Mesendoderm (in vitro differentiated cells): Measurements from ENCODE around the gene NPPA. TPM values are rescaled to one million over a fixed set of nuclear protein-coding genes. Genes with fewer than 3 reads are reported as not detected.

Source experiments
- DNase-seq: peaks from one replicate; pipeline ENCODE4 v3.0.0; 2013
- H2AK5ac ChIP-seq: 2 replicates; pipeline ENCODE4 v1.6.1; 2013; ENCODE audit warnings: low read length, inconsistent platforms
- H2BK120ac ChIP-seq: 2 replicates; pipeline ENCODE4 v1.6.1; 2013; ENCODE audit warnings: low read depth, mild to moderate bottlenecking, low read length, moderate library complexity, mixed read lengths
- H2BK15ac ChIP-seq: replicated peaks from 2 replicates; pipeline ENCODE4 v1.6.1; 2013; ENCODE audit warnings: low read depth, mild to moderate bottlenecking, moderate library complexity
- H2BK5ac ChIP-seq: 2 replicates; pipeline ENCODE4 v1.6.1; 2013; ENCODE audit warnings: low read length, inconsistent platforms
- H3K18ac ChIP-seq: 2 replicates; pipeline ENCODE4 v1.6.1; 2013; ENCODE audit warnings: mild to moderate bottlenecking, low read length, mixed read lengths
- H3K23ac ChIP-seq: one replicate; pipeline ENCODE4 v1.6.1; 2013; ENCODE audit warnings: low read length
- H3K27ac ChIP-seq: 2 replicates; pipeline ENCODE4 v1.5.1; 2013; ENCODE audit warnings: low read depth, mild to moderate bottlenecking, inconsistent platforms, low read length, moderate library complexity
- H3K27me3 ChIP-seq: 2 replicates; pipeline ENCODE4 v1.6.1; 2013; ENCODE audit warnings: low read length, control low read depth, mild to moderate bottlenecking, inconsistent platforms; ENCODE audit not compliant: insufficient read depth, poor library complexity
- H3K36me3 ChIP-seq: 2 replicates; pipeline ENCODE4 v1.6.1; 2013; ENCODE audit warnings: low read length, inconsistent platforms; ENCODE audit not compliant: control insufficient read depth, insufficient read depth
- H3K4ac ChIP-seq: one replicate; pipeline ENCODE4 v1.6.1; 2013; ENCODE audit warnings: low read depth, mild to moderate bottlenecking, low read length, moderate library complexity
- H3K4me1 ChIP-seq: 2 replicates; pipeline ENCODE4 v1.6.1; 2013; ENCODE audit warnings: low read depth, low read length, inconsistent platforms; ENCODE audit not compliant: control insufficient read depth
- H3K4me2 ChIP-seq: 2 replicates; pipeline ENCODE4 v1.6.1; 2013; ENCODE audit warnings: low read length
- H3K4me3 ChIP-seq: 2 replicates; pipeline ENCODE4 v1.5.1; 2013; ENCODE audit warnings: mild to moderate bottlenecking, low read length
- H3K56ac ChIP-seq: one replicate; pipeline ENCODE4 v1.6.1; 2013; ENCODE audit warnings: low read length
- H3K79me1 ChIP-seq: 2 replicates; pipeline ENCODE4 v1.6.1; 2013; ENCODE audit warnings: low read length, inconsistent platforms
- H3K79me2 ChIP-seq: 2 replicates; pipeline ENCODE4 v1.6.1; 2013; ENCODE audit warnings: mild to moderate bottlenecking, low read length; ENCODE audit not compliant: control insufficient read depth, insufficient read depth
- H3K9ac ChIP-seq: 2 replicates; pipeline ENCODE4 v1.6.1; 2013; ENCODE audit warnings: low read length, inconsistent platforms
- H4K5ac ChIP-seq: one replicate; pipeline ENCODE4 v1.6.1; 2013; ENCODE audit warnings: low read length
- H4K8ac ChIP-seq: one replicate; pipeline ENCODE4 v1.6.1; 2013; ENCODE audit warnings: low read depth, mild to moderate bottlenecking, control low read depth, low read length, moderate library complexity
- WGBS: extraction: QIAGEN DNeasy Blood & Tissue Kit; methylation state at CpG from one replicate; pipeline ENCODE4 v1.1.7; 2013; ENCODE audit warnings: low lambda C conversion rate, missing lambda C conversion rate; ENCODE audit not compliant: insufficient coverage; ENCODE audit errors: extremely low coverage; 5-methylcytosine and 5-hydroxymethylcytosine counted together
- small RNA-seq: library from polyadenylated mRNA; stranded (forward); fragments of <200 nt; extraction: miRNeasy Mini kit (QIAGEN cat#:217004); gene quantifications from one replicate; pipeline ENCODE3, GENCODE V24; 2013; ENCODE audit not compliant: insufficient read depth

Gene NPPA

GRCh38 chr1:11799099-11799498, 48.5 kb downstream of the NPPA start:
- peaks cover 6% of the 10 kb centered on the region for H3K36me3 ChIP-seq
- no peak overlapping the region for H2BK120ac ChIP-seq

GRCh38 chr1:11797525-11798216, 49.9 kb downstream of the NPPA start:
- Histone ChIP-seq H3K27me3 (no peaks in the 10 kb centered on the region), H3K4me3 (no peak overlapping the region), H3K4me2 (no peak overlapping the region), H4K8ac (no peak overlapping the region), H3K4me1 (peaks cover under 1% of the 10 kb centered on the region), H2AK5ac (no peak overlapping the region), H3K23ac (no peak overlapping the region), H3K18ac (no peak overlapping the region), H3K56ac (no peak overlapping the region), H3K36me3 (peaks cover 6% of the 10 kb centered on the region), H2BK5ac (no peak overlapping the region), H2BK15ac (no peak overlapping the region), H4K5ac (no peak overlapping the region), H3K79me2 (no peaks in the 10 kb centered on the region), H2BK120ac (no peak overlapping the region), H3K4ac (no peak overlapping the region), H3K27ac (no peak overlapping the region), H3K79me1 (peaks cover 3% of the 10 kb centered on the region), H3K9ac (no peak overlapping the region)
- WGBS, result no CpG with 5 or more reads among the region's 6 CpGs
- no peak for DNase-seq

More at GRCh38 chr1:11799099-11799498, 48.5 kb downstream of the NPPA start:
- H2BK5ac ChIP-seq, result no peak overlapping the region
- H3K18ac ChIP-seq, result no peak overlapping the region
- no peak overlapping the region for H3K4me2 ChIP-seq
- no peak for DNase-seq
- no peak overlapping the region for H3K23ac ChIP-seq
- peaks cover 7% of the 10 kb centered on the region for H3K4me1 ChIP-seq
- H3K56ac ChIP-seq, result no peak overlapping the region
- no peak overlapping the region for H4K5ac ChIP-seq
- H3K27ac ChIP-seq, result no peak overlapping the region
- WGBS, result no CpG with 5 or more reads among the region's 5 CpGs
- H4K8ac ChIP-seq, result no peak overlapping the region
- H3K27me3 ChIP-seq, result no peaks in the 10 kb centered on the region
- H2AK5ac ChIP-seq, result no peak overlapping the region
- no peak overlapping the region for H3K4ac ChIP-seq
- H3K4me3 ChIP-seq, result no peak overlapping the region
- H3K79me2 ChIP-seq, result no peaks in the 10 kb centered on the region
- H2BK15ac ChIP-seq, result no peak overlapping the region
- peaks cover 3% of the 10 kb centered on the region for H3K79me1 ChIP-seq
- H3K9ac ChIP-seq, result no peak overlapping the region

GRCh38 chr1:11796036-11796828, 51.4 kb downstream of the NPPA start:
- Histone ChIP-seq H4K5ac (no peak overlapping the region), H2BK120ac (no peak overlapping the region), H3K79me1 (no peaks in the 10 kb centered on the region), H3K18ac (no peak overlapping the region), H3K23ac (no peak overlapping the region), H3K4ac (no peak overlapping the region), H3K79me2 (no peaks in the 10 kb centered on the region), H2BK5ac (no peak overlapping the region), H3K4me1 (no peaks in the 10 kb centered on the region), H3K4me3 (no peak overlapping the region), H3K9ac (no peak overlapping the region), H3K4me2 (no peak overlapping the region), H3K27ac (no peak overlapping the region), H3K56ac (no peak overlapping the region), H3K27me3 (no peaks in the 10 kb centered on the region), H2AK5ac (no peak overlapping the region), H4K8ac (no peak overlapping the region), H2BK15ac (no peak overlapping the region), H3K36me3 (peaks cover 6% of the 10 kb centered on the region)
- no peak for DNase-seq
- WGBS, result no CpG with 5 or more reads among the region's 15 CpGs

Small RNA genes within 50 kb of the gene (small RNA-seq; reads per million reads assigned to genes)
- gene RF02156, result not detected
- gene RF02157, result not detected
- not detected for gene RF02158
